PC-9 (cell line): ENCODE measurements around the gene DEFB108B. TPM values are rescaled to one million over a fixed set of nuclear protein-coding genes. Genes with fewer than 3 reads are reported as not detected.
A peak's percentile ranks its signal among the peaks of the same experiment; 100 is the strongest.
"Not testable (repeated sequence)": the region's sequence is repeated elsewhere in the genome, so short reads cannot be mapped to it uniquely, and the experiment has no call there.

ENCODE experiments used
- BruUV-seq: library from RNA; stranded (reverse); fragments of 400-500 nt; replicated peaks from 2 replicates; lab custom pipeline; 2021; lab: Mats Ljungman, UMichigan
- CTCF ChIA-PET: fragments of 300-600 bp; sonication (Branson Sonifier 250); formaldehyde crosslinking; loops from one replicate; lab custom pipeline; 2022; ENCODE audit warnings: antibody characterized with exemption; lab: Charles Lee
- POLR2A ChIA-PET: fragments of 300-600 bp; sonication (Branson Sonifier 250); formaldehyde crosslinking; loops from one replicate; lab custom pipeline; 2022; ENCODE audit warnings: antibody characterized with exemption; ENCODE audit not compliant: unreplicated experiment; lab: Charles Lee
- DNase-seq, 2 experiments: peaks; one replicate each; pipeline versions ENCODE4 v3.0.0 to v3.0.0-alpha.2; 2015 to 2022; ENCODE audit warnings: mixed read lengths in 1 of 2
- H2AFZ ChIP-seq: fragments of 200-600 bp; sonication (generic); 2 replicates; pipeline ENCODE4 v1.8.1; 2017; ENCODE audit warnings: antibody characterized with exemption
- H3F3A ChIP-seq: fragments of 200-600 bp; sonication (generic); 2 replicates; pipeline ENCODE4 v1.8.1; 2017; ENCODE audit warnings: antibody characterized with exemption, mild to moderate bottlenecking, low read depth; ENCODE audit not compliant: insufficient read depth
- H3K27ac ChIP-seq: fragments of 200-600 bp; sonication (generic); 2 replicates; pipeline ENCODE4 v1.6.1; 2016; ENCODE audit warnings: mixed run types
- H3K27me3 ChIP-seq: fragments of 200-600 bp; sonication (generic); 2 replicates; pipeline ENCODE4 v1.6.1; 2016; ENCODE audit warnings: low read depth, mixed run types; ENCODE audit not compliant: insufficient read depth
- H3K36me3 ChIP-seq: fragments of 200-600 bp; sonication (generic); 2 replicates; pipeline ENCODE4 v1.6.1; 2016; ENCODE audit warnings: low read depth, mixed run types
- H3K4me1 ChIP-seq: fragments of 200-600 bp; sonication (generic); replicated peaks from 2 replicates; pipeline ENCODE4 v1.6.1; 2016; ENCODE audit warnings: mixed run types; ENCODE audit not compliant: insufficient read depth
- H3K4me2 ChIP-seq: fragments of 200-600 bp; sonication (generic); 2 replicates; pipeline ENCODE4 v1.6.1; 2017; ENCODE audit warnings: mixed run types
- H3K4me3 ChIP-seq: fragments of 200-600 bp; sonication (generic); 2 replicates; pipeline ENCODE4 v1.6.1; 2016; ENCODE audit warnings: mixed run types
- H3K79me2 ChIP-seq: fragments of 200-600 bp; sonication (generic); 2 replicates; pipeline ENCODE4 v1.6.1; 2017; ENCODE audit warnings: low read depth, mixed run types
- H3K9me2 ChIP-seq: fragments of 200-600 bp; sonication (generic); 2 replicates; pipeline ENCODE4 v1.8.1; 2017; ENCODE audit warnings: mild to moderate bottlenecking; ENCODE audit not compliant: insufficient read depth
- H3K9me3 ChIP-seq: fragments of 200-600 bp; sonication (generic); 2 replicates; pipeline ENCODE4 v1.8.1; 2016; ENCODE audit warnings: low read depth; ENCODE audit not compliant: insufficient read depth
- H4K20me1 ChIP-seq: fragments of 200-600 bp; sonication (generic); 2 replicates; pipeline ENCODE4 v1.8.1; 2017; ENCODE audit not compliant: insufficient read depth
- intact Hi-C: fragments of 100-400 bp; cut with micrococcal nuclease; formaldehyde crosslinking; loops from one replicate; pipeline ENCODE4 v1.10.0; 2022; ENCODE audit not compliant: unreplicated experiment
- total RNA-seq: library from RNA; stranded (reverse); gene quantifications from 2 replicates; pipeline ENCODE4 v1.2.3, GENCODE V29; 2021
- TF ChIP-seq, protein P1 (sequence below): fragments of 200-600 bp; sonication (generic); conservative IDR thresholded peaks from 2 replicates; pipeline ENCODE4 v1.6.1; 2017; ENCODE audit warnings: mixed run types, antibody characterized with exemption, mild to moderate bottlenecking, moderate library complexity

Gene DEFB108B
- total RNA-seq, 1 experiment from 2014 or later: not detected

- intact Hi-C loops, H2AFZ ChIP-seq, CTCF ChIA-PET, H3K9me2 ChIP-seq, H3K27ac ChIP-seq, H3K9me3 ChIP-seq, H3K79me2 ChIP-seq, H4K20me1 ChIP-seq, POLR2A ChIA-PET, H3K4me3 ChIP-seq, BruUV-seq, DNase-seq, H3K4me2 ChIP-seq, H3K36me3 ChIP-seq, H3K27me3 ChIP-seq: not testable (repeated sequence)
- peaks cover 23% of the 10 kb centered on the region for H3K4me1 ChIP-seq
- H3F3A ChIP-seq: peaks cover 12% of the 10 kb centered on the region
Measured at GRCh38 chr11:71795236-71795635, 37.8 kb upstream of the DEFB108B start.

GRCh38 chr11:71796016-71796415 lies 37.0 kb upstream of the DEFB108B start:
- H3K9me2 ChIP-seq, H3K9me3 ChIP-seq, H3K79me2 ChIP-seq, BruUV-seq, H4K20me1 ChIP-seq, H3K36me3 ChIP-seq, POLR2A ChIA-PET, H2AFZ ChIP-seq, H3K4me2 ChIP-seq, H3K27me3 ChIP-seq, H3K27ac ChIP-seq, DNase-seq, H3K4me3 ChIP-seq, intact Hi-C loops: not testable (repeated sequence)
- Histone ChIP-seq H3K4me1 (peaks cover 18% of the 10 kb centered on the region), H3F3A (peaks cover 12% of the 10 kb centered on the region)
- CTCF ChIA-PET: interaction anchor here (0.7 kb wide), 1 partner anchor 268 kb away, joined by 6 read pairs; no protein-coding TSS in a partner anchor

GRCh38 chr11:71796781-71797180 lies 36.2 kb upstream of the DEFB108B start:
- intact Hi-C loops: not testable (repeated sequence)

GRCh38 chr11:71799556-71800128 lies 33.4 kb upstream of the DEFB108B start:
- CTCF ChIA-PET: interaction anchor here (0.6 kb wide), 1 partner anchor 699 kb away, joined by 5 read pairs; no protein-coding TSS in a partner anchor
- H3K27ac ChIP-seq, H3K9me2 ChIP-seq, H3K36me3 ChIP-seq, H3K4me1 ChIP-seq, H4K20me1 ChIP-seq, H3K4me3 ChIP-seq, POLR2A ChIA-PET, DNase-seq, H3F3A ChIP-seq, H2AFZ ChIP-seq, H3K27me3 ChIP-seq, H3K9me3 ChIP-seq, H3K79me2 ChIP-seq, BruUV-seq, H3K4me2 ChIP-seq: not testable (repeated sequence)
- intact Hi-C loops: loop anchor here (2.0 to 5.0 kb wide), 2 partner anchors 213 to 633 kb away; partner anchors contain the start of gene CLPB

More at GRCh38 chr11:71796781-71797180, 36.2 kb upstream of the DEFB108B start:
- H3K27ac ChIP-seq, POLR2A ChIA-PET, H3K4me2 ChIP-seq, DNase-seq, H3K36me3 ChIP-seq, H4K20me1 ChIP-seq, H3K4me3 ChIP-seq, H3K27me3 ChIP-seq, CTCF ChIA-PET, H2AFZ ChIP-seq, H3K9me3 ChIP-seq, BruUV-seq, H3K9me2 ChIP-seq, H3K79me2 ChIP-seq: not testable (repeated sequence)
- Histone ChIP-seq H3F3A (peaks cover 12% of the 10 kb centered on the region), H3K4me1 (peaks cover 18% of the 10 kb centered on the region)

DNA sequence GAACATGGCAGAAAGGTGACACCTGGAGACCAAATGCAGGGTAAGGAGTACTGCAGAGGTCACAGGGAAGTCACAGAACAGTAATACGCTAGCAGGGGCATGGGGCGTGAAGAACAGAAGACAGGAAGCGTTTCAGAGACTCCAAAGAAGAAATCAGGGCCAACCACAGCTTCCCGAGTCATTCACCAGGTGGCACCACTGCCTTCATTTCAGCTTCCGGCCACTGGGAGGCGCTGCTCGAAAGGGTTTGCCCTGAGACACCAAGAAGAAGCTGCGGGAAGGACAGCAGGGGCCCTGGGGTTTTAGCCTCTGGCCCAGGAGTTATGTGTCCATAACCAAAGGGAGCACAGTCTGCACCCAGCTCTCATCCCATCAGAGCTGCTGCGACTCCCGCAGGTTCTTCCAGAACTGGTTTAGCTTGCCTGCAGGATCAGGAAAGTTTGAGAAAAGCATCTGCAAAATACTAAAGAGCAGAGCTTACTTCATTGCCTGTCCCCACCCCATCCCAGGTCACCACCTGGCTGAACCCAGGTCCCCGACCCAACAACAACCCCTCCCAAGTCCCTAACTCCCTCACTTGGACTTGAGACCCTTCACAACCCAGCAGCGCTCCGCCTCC lies 32.6 kb upstream of the DEFB108B start:
- CTCF ChIA-PET: interaction anchor here (0.6 to 0.9 kb wide), 3 partner anchors 614 to 700 kb away, joined by 4 to 5 read pairs (median 4); no protein-coding TSS in a partner anchor
- TF ChIP-seq, protein P1, sequence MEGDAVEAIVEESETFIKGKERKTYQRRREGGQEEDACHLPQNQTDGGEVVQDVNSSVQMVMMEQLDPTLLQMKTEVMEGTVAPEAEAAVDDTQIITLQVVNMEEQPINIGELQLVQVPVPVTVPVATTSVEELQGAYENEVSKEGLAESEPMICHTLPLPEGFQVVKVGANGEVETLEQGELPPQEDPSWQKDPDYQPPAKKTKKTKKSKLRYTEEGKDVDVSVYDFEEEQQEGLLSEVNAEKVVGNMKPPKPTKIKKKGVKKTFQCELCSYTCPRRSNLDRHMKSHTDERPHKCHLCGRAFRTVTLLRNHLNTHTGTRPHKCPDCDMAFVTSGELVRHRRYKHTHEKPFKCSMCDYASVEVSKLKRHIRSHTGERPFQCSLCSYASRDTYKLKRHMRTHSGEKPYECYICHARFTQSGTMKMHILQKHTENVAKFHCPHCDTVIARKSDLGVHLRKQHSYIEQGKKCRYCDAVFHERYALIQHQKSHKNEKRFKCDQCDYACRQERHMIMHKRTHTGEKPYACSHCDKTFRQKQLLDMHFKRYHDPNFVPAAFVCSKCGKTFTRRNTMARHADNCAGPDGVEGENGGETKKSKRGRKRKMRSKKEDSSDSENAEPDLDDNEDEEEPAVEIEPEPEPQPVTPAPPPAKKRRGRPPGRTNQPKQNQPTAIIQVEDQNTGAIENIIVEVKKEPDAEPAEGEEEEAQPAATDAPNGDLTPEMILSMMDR: peak; percentile 79
- intact Hi-C loops: loop anchor here (2.0 to 5.0 kb wide), 2 partner anchors 212 to 632 kb away; partner anchors contain the start of gene CLPB
- H3K27me3 ChIP-seq, H3K4me2 ChIP-seq, H2AFZ ChIP-seq, H3K36me3 ChIP-seq, H3K79me2 ChIP-seq, H3K9me2 ChIP-seq, H3K4me3 ChIP-seq, H3K9me3 ChIP-seq, H3F3A ChIP-seq, H3K4me1 ChIP-seq, H4K20me1 ChIP-seq, POLR2A ChIA-PET, BruUV-seq, H3K27ac ChIP-seq: not testable (repeated sequence)
- DNase-seq: peak; percentile 55 to 77

- POLR2A ChIA-PET, H3K27ac ChIP-seq, H3K9me2 ChIP-seq, H2AFZ ChIP-seq, H3K4me1 ChIP-seq, H3K79me2 ChIP-seq, DNase-seq, BruUV-seq, H3K4me2 ChIP-seq, H3F3A ChIP-seq, H3K36me3 ChIP-seq, H3K4me3 ChIP-seq, H4K20me1 ChIP-seq, H3K27me3 ChIP-seq, H3K9me3 ChIP-seq: not testable (repeated sequence)
- CTCF ChIA-PET: interaction anchor here (0.7 to 0.9 kb wide), 2 partner anchors 614 to 630 kb away, joined by 4 read pairs; no protein-coding TSS in a partner anchor
- intact Hi-C loops: loop anchor here (2.0 to 5.0 kb wide), 2 partner anchors 212 to 631 kb away; partner anchors contain the start of gene CLPB
Measured at GRCh38 chr11:71801026-71801425, 32.0 kb upstream of the DEFB108B start.
